ENCODE results near the gene HNRNPA1. TPM values are rescaled to one million over a fixed set of nuclear protein-coding genes. Genes with fewer than 3 reads are reported as not detected.

HNRNPA1 gene
- total and polyA plus RNA-seq, 2 donors (not counting 3 experiments of a cell fraction or from before 2014, with no cell fraction given), result 566 to 1,470 TPM

DNA sequence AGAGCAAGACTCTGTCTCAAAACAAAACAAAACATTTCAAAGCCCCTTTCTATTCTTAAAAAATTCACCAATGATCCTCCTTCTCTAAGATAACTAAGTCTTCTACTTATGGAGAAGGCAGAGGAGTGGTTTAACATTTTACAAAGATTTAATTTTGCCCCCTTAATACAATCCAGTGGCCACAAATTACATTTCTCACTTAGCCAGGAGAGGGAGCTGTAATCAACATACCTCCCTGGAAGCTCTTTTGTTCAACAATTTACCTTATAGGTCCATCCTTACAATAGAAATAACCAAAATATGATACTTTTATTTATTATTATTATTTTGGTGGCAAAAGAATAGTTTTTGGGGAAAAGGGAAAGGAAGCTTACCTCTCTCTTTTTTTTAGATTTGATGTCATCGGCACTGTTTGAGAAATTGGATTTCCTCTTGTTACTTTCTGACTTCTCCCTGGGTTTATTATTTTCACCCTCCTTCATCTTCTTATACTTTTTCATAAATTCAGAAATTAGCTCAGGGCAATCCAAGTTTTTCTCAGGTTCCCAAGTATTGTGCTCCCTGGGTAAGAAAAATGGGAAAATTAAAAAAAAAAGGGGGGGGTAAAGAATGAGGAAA lies 28.8 kb upstream of the HNRNPA1 start:
- Histone ChIP-seq H3K36me3 (ENCODE audit: control insufficient read depth in 2 of 2, extremely low read depth in 1 of 2, insufficient read depth in 2 of 2, low read length in 2 of 2) (peaks cover 4 to 7% of the 10 kb centered on the region in 2 experiments), H3K4me1 (ENCODE audit: control insufficient read depth, extremely low read depth, insufficient read depth, low read length) (no peaks in the 10 kb centered on the region), H3K4me3 (replicated peaks in 1 of 3; ENCODE audit: insufficient read depth in 1 of 3, low read depth in 1 of 3, low read length in 3 of 3) (no peak overlapping the region), H3K9me3 (replicated peaks; ENCODE audit: control insufficient read depth, insufficient read depth, low read length) (no peaks in the 10 kb centered on the region), H3K4me2 (ENCODE audit: insufficient read depth, low read length) (no peak overlapping the region), H2AFZ (ENCODE audit: low read depth, low read length) (no peak overlapping the region), H3K79me2 (ENCODE audit: control insufficient read depth, insufficient read depth, low read length) (peaks cover 25% of the 10 kb centered on the region), H3K27me3 (ENCODE audit: control insufficient read depth in 2 of 2, insufficient read depth in 2 of 2, low read length in 2 of 2) (no peaks in the 10 kb centered on the region), H4K20me1 (replicated peaks; ENCODE audit: control insufficient read depth, extremely low read depth, insufficient read depth, low read length) (no peaks in the 10 kb centered on the region), H3K9me1 (replicated peaks; ENCODE audit: control insufficient read depth, extremely low read depth, insufficient read depth, low read length) (no peaks in the 10 kb centered on the region), H3K27ac (ENCODE audit: insufficient read depth, low read depth, low read length) (no peak overlapping the region), H3K9ac (replicated peaks; ENCODE audit: extremely low read depth, insufficient read depth, low read length) (no peak overlapping the region)
- ChIA-PET POLR2A (interaction anchor here (0.8 to 1.8 kb wide), 3 partner anchors 28 to 35 kb away, joined by 3 to 15 read pairs (median 6); partner anchors contain the start of genes CBX5 and HNRNPA1), CTCF (interaction anchor here (0.6 to 3.1 kb wide), 50 partner anchors 9 to 495 kb away, joined by 3 to 41 read pairs (median 5); partner anchors contain the start of genes CBX5, COPZ1, HNRNPA1 and NFE2)
- DNase-seq (ENCODE audit: low read depth, low spot score) (peak; percentile 67), FAIRE-seq (no peak)
- no TSS peak for BruUV-seq (replicated peaks)
- TF ChIP-seq POLR2AphosphoS5 (IDR thresholded peaks at IDR 0.05; ENCODE audit: insufficient read depth, low read depth, low read length), result no peak
- no peak for TF ChIP-seq FOS (IDR thresholded peaks at IDR 0.05; ENCODE audit: borderline replicate concordance, insufficient read depth, low read length)
- TF ChIP-seq, protein P1, sequence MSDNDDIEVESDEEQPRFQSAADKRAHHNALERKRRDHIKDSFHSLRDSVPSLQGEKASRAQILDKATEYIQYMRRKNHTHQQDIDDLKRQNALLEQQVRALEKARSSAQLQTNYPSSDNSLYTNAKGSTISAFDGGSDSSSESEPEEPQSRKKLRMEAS (IDR thresholded peaks at IDR 0.05; ENCODE audit: insufficient read depth, insufficient read length), result no peak
- TF ChIP-seq, protein P2, sequence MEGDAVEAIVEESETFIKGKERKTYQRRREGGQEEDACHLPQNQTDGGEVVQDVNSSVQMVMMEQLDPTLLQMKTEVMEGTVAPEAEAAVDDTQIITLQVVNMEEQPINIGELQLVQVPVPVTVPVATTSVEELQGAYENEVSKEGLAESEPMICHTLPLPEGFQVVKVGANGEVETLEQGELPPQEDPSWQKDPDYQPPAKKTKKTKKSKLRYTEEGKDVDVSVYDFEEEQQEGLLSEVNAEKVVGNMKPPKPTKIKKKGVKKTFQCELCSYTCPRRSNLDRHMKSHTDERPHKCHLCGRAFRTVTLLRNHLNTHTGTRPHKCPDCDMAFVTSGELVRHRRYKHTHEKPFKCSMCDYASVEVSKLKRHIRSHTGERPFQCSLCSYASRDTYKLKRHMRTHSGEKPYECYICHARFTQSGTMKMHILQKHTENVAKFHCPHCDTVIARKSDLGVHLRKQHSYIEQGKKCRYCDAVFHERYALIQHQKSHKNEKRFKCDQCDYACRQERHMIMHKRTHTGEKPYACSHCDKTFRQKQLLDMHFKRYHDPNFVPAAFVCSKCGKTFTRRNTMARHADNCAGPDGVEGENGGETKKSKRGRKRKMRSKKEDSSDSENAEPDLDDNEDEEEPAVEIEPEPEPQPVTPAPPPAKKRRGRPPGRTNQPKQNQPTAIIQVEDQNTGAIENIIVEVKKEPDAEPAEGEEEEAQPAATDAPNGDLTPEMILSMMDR (IDR thresholded peaks at IDR 0.05; ENCODE audit: extremely low read depth in 1 of 2, insufficient read depth in 1 of 2, low read depth in 1 of 2, low read length in 2 of 2), result peak; percentile 43 to 46
- dilution Hi-C loops (cut with MboI; ENCODE audit: extremely low pct_ligation_motif_present, low sequenced_read_pairs) (no loop called here), intact Hi-C loops (cut with micrococcal nuclease) (loop anchor here (1.0 kb wide), 4 partner anchors 28 to 117 kb away; no protein-coding TSS in a partner anchor)
